Measurements from ENCODE around the gene PNPLA7. TPM values are rescaled to one million over a fixed set of nuclear protein-coding genes. Genes with fewer than 3 reads are reported as not detected.
"Not testable (repeated sequence)": the region's sequence is repeated elsewhere in the genome, so short reads cannot be mapped to it uniquely, and the experiment has no call there.

Gene PNPLA7
- total RNA-seq, 1 experiment from 2014 or later, result 1.3 TPM

DNA sequence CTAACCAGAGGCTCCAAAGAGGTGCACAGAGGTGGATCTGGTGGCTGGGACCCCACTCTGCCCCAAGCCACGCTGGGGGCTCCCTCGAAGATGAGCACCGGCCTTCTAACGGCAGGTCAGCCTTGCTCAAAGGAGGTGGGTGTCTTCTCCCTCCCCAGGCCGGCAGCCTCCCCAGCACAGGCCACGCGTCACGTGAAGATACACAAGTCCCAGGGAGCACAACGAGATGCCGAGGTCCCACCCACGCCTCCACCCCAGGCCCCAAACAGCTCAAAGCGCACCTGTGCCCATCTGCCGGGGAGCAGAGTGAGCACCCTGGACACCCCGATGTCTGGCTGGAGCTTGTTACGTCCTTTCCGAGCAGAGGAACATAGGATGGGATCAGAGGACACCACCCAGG is 12.1 kb downstream of the PNPLA7 start (continued):
- TF ChIP-seq, protein P1, sequence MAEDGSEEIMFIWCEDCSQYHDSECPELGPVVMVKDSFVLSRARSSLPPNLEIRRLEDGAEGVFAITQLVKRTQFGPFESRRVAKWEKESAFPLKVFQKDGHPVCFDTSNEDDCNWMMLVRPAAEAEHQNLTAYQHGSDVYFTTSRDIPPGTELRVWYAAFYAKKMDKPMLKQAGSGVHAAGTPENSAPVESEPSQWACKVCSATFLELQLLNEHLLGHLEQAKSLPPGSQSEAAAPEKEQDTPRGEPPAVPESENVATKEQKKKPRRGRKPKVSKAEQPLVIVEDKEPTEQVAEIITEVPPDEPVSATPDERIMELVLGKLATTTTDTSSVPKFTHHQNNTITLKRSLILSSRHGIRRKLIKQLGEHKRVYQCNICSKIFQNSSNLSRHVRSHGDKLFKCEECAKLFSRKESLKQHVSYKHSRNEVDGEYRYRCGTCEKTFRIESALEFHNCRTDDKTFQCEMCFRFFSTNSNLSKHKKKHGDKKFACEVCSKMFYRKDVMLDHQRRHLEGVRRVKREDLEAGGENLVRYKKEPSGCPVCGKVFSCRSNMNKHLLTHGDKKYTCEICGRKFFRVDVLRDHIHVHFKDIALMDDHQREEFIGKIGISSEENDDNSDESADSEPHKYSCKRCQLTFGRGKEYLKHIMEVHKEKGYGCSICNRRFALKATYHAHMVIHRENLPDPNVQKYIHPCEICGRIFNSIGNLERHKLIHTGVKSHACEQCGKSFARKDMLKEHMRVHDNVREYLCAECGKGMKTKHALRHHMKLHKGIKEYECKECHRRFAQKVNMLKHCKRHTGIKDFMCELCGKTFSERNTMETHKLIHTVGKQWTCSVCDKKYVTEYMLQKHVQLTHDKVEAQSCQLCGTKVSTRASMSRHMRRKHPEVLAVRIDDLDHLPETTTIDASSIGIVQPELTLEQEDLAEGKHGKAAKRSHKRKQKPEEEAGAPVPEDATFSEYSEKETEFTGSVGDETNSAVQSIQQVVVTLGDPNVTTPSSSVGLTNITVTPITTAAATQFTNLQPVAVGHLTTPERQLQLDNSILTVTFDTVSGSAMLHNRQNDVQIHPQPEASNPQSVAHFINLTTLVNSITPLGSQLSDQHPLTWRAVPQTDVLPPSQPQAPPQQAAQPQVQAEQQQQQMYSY (CRISPR knock-in tag; IDR thresholded peaks at IDR 0.05), result no peak
- TF ChIP-seq, protein P2, sequence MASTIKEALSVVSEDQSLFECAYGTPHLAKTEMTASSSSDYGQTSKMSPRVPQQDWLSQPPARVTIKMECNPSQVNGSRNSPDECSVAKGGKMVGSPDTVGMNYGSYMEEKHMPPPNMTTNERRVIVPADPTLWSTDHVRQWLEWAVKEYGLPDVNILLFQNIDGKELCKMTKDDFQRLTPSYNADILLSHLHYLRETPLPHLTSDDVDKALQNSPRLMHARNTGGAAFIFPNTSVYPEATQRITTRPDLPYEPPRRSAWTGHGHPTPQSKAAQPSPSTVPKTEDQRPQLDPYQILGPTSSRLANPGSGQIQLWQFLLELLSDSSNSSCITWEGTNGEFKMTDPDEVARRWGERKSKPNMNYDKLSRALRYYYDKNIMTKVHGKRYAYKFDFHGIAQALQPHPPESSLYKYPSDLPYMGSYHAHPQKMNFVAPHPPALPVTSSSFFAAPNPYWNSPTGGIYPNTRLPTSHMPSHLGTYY (CRISPR knock-in tag; IDR thresholded peaks at IDR 0.05), result no peak
- TF ChIP-seq, protein P3, sequence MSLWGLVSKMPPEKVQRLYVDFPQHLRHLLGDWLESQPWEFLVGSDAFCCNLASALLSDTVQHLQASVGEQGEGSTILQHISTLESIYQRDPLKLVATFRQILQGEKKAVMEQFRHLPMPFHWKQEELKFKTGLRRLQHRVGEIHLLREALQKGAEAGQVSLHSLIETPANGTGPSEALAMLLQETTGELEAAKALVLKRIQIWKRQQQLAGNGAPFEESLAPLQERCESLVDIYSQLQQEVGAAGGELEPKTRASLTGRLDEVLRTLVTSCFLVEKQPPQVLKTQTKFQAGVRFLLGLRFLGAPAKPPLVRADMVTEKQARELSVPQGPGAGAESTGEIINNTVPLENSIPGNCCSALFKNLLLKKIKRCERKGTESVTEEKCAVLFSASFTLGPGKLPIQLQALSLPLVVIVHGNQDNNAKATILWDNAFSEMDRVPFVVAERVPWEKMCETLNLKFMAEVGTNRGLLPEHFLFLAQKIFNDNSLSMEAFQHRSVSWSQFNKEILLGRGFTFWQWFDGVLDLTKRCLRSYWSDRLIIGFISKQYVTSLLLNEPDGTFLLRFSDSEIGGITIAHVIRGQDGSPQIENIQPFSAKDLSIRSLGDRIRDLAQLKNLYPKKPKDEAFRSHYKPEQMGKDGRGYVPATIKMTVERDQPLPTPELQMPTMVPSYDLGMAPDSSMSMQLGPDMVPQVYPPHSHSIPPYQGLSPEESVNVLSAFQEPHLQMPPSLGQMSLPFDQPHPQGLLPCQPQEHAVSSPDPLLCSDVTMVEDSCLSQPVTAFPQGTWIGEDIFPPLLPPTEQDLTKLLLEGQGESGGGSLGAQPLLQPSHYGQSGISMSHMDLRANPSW (CRISPR knock-in tag; conservative IDR thresholded peaks at IDR 0.05; ENCODE audit: low read depth), result no peak
- TF ChIP-seq, protein P4, sequence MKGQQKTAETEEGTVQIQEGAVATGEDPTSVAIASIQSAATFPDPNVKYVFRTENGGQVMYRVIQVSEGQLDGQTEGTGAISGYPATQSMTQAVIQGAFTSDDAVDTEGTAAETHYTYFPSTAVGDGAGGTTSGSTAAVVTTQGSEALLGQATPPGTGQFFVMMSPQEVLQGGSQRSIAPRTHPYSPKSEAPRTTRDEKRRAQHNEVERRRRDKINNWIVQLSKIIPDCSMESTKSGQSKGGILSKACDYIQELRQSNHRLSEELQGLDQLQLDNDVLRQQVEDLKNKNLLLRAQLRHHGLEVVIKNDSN (CRISPR knock-in tag; IDR thresholded peaks at IDR 0.05), result no peak
- TF ChIP-seq TEAD4 (CRISPR knock-in tag; IDR thresholded peaks at IDR 0.05) (no peak), IRF2 (CRISPR knock-in tag; IDR thresholded peaks at IDR 0.05; ENCODE audit: borderline replicate concordance, low read depth) (no peak), ZNF219 (CRISPR knock-in tag; IDR thresholded peaks at IDR 0.05; ENCODE audit: borderline replicate concordance) (no peak), ESRRA (CRISPR knock-in tag; IDR thresholded peaks at IDR 0.05; ENCODE audit: borderline replicate concordance) (no peak), ZNF416 (CRISPR knock-in tag; IDR thresholded peaks at IDR 0.05) (no peak)
- TF ChIP-seq, protein P5, sequence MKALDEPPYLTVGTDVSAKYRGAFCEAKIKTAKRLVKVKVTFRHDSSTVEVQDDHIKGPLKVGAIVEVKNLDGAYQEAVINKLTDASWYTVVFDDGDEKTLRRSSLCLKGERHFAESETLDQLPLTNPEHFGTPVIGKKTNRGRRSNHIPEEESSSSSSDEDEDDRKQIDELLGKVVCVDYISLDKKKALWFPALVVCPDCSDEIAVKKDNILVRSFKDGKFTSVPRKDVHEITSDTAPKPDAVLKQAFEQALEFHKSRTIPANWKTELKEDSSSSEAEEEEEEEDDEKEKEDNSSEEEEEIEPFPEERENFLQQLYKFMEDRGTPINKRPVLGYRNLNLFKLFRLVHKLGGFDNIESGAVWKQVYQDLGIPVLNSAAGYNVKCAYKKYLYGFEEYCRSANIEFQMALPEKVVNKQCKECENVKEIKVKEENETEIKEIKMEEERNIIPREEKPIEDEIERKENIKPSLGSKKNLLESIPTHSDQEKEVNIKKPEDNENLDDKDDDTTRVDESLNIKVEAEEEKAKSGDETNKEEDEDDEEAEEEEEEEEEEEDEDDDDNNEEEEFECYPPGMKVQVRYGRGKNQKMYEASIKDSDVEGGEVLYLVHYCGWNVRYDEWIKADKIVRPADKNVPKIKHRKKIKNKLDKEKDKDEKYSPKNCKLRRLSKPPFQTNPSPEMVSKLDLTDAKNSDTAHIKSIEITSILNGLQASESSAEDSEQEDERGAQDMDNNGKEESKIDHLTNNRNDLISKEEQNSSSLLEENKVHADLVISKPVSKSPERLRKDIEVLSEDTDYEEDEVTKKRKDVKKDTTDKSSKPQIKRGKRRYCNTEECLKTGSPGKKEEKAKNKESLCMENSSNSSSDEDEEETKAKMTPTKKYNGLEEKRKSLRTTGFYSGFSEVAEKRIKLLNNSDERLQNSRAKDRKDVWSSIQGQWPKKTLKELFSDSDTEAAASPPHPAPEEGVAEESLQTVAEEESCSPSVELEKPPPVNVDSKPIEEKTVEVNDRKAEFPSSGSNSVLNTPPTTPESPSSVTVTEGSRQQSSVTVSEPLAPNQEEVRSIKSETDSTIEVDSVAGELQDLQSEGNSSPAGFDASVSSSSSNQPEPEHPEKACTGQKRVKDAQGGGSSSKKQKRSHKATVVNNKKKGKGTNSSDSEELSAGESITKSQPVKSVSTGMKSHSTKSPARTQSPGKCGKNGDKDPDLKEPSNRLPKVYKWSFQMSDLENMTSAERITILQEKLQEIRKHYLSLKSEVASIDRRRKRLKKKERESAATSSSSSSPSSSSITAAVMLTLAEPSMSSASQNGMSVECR (CRISPR knock-in tag; IDR thresholded peaks at IDR 0.05; ENCODE audit: borderline replicate concordance), result no peak

DNA sequence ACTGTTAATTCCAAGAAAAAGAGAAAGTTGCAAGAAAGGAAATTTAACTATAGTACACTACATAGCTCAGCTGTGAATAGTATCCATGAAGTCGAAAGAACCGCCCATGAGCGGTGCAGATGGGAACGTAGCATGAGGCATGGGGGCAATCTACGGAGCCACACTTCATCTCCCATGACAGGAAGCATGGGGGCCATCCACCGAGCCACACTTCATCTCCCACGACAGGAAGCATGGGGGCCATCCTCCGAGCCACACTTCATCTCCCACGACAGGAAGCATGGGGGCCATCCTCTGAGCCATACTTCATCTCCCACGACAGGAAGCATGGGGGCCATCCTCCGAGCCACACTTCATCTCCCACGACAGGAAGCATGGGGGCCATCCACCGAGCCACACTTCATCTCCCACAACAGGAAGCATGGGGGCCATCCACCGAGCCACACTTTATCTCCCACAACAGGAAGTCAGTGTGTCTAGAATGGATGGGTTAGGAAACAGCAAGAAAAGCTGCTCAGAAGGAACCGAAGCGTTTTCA is 13.5 kb downstream of the PNPLA7 start:
- CTCF ChIA-PET, result not testable (repeated sequence)

More for the DNA sequence above, 13.5 kb downstream of the PNPLA7 start:
- H3K27me3 Mint-ChIP-seq (ENCODE audit: low read depth); H3K4me1 Mint-ChIP-seq; H3K27ac Mint-ChIP-seq; ATAC-seq; H3K36me3 Mint-ChIP-seq; DNase-seq (ENCODE audit: low spot score); H3K4me3 Mint-ChIP-seq; POLR2A ChIA-PET: not testable (repeated sequence)
- H3K9me3 Mint-ChIP-seq, result peaks cover 11% of the 10 kb centered on the region
